Suppressor macrophage treated with lipopolysaccharide for 4 hours (primary cell): ENCODE data around the gene USP2.

Source experiments
- DNase-seq: peaks from one replicate; pipeline ENCODE4 v3.0.0-alpha.2; 2020

Gene USP2

GRCh38 chr11:119341222-119342022 is 40.1 kb downstream of the USP2 start:
- DNase-seq: no peak

DNA sequence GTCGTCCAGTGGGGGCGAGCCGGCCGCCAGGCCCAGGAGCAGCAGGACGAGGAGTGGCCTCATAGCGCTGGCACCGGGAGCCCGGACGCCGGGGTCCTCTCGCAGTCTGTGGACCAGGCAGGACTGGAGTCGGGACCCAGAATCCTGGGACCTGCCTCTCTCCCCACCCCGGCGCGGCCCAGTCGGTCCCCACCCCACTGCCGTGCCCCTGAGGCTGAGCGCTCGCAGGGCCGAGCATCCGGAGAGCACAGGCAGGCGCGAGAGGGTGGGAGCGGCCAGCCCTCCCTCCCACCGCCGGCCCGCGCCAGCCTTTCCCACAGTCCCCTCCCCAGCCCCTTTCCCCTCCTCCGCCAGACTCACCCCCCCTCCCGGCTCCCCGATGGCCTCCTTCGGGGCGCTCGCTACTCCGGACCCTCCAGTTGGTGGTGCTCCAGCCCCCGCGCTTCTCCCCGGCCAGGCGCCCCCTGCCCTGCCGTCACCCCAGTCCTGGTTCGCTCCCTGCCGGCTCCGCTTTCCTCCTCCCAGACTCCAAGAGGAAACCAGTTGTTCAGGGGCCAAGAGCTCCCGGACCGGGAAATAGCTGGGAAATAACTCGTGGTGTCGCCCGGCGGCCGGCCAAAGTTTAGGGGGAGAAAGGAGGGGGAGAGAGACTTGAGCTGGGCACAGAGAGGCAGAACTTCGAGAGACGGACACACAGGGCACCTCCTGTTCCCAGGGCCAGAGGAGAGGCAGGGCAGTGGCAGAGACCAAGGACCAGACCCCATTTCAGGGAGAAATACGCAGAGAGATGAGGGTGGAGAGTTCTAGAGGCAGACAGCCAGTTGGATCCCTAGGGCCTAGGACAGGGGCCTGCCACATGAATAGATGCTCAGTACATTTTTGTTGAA is 40.9 kb downstream of the USP2 start, which contains the start of gene C1QTNF5:
Gene C1QTNF5, minus strand, starts transcription at position 549 of the 887 bp plus-strand sequence. Its CDS starts 486 bp downstream, at position 63.
- no peak for DNase-seq

GRCh38 chr11:119339589-119340334 is 41.7 kb downstream of the USP2 start:
- DNase-seq: peak; percentile 70

GRCh38 chr11:119338965-119339588 is 42.4 kb downstream of the USP2 start:
- DNase-seq: no peak

- DNase-seq: peak; percentile 77
Measured at GRCh38 chr11:119338318-119338890, 43.1 kb downstream of the USP2 start.

DNA sequence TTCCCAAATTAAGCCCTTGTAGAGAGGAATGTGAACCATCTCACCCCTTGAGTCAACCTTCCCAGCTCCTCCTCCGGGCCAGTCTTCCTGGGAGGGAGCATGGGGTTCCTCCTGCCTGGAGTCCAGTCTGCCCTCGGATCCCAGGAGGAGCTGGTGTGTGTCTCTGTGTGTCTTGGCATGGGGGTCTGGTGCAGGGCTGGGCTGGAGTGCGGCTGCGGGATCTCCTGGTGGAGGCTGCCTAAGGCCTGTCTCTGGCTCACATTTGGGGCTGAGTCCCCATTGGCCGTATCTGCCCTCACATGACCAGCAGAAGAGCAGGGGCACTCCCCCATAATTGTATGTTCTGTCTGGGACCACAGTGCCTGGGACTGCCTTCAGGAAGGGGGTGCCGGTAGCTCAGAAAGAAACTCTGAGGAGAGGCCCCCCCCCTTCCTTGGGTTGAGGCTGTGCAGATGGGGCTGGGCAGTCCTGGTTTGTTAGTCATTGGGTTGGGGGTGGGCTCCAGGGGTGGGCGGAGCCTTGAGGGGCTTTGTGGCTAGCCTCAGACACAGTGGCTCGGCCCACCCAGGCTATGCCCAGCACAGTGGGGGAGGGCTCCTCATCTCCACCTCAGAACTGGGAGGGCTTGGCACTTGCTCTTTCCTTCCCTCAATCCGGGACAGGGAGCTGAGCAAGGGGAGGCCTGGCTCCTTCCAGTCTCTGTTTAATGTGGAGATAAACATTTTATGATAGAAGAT is 43.7 kb downstream of the USP2 start:
- DNase-seq: no peak

DNA sequence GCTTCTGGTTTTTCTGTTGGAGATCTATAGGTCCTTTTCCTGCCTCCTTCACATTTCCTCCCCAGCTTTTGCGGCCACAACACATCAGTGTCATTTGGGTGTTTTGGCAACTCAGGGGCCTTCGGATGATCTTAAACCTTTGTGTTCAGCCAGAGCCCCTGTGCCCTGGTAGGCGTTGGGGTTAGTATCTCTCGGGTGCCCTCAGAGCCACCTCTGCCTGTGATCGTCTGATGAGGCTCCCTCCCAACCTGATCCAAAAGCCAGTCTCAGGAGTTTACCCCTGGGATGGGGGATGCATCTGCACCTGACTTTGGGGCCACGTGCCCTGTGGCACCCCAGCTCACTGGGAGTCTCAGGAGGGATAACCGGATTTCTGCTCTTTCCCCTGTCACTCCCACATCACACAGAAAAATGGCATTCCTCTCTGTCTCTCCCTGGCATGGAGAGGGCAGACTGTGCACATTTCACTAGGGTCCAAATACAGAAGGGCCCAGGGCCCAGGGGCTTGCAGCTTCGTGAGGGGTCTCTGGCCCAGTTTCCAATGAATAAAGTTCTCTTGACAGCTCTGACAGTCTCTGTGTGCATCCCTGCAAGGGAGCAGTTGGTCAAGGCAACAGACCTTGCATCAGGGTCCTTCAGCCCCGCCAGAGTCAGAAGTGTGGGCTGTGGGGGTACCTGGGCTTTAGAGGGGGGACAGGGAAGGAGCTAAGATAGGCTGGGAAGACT is 44.6 kb downstream of the USP2 start:
- DNase-seq: no peak

- DNase-seq: no peak
Measured at GRCh38 chr11:119335655-119336543, 45.6 kb downstream of the USP2 start.

GRCh38 chr11:119335091-119335654 is 46.3 kb downstream of the USP2 start:
- DNase-seq: no peak

DNA sequence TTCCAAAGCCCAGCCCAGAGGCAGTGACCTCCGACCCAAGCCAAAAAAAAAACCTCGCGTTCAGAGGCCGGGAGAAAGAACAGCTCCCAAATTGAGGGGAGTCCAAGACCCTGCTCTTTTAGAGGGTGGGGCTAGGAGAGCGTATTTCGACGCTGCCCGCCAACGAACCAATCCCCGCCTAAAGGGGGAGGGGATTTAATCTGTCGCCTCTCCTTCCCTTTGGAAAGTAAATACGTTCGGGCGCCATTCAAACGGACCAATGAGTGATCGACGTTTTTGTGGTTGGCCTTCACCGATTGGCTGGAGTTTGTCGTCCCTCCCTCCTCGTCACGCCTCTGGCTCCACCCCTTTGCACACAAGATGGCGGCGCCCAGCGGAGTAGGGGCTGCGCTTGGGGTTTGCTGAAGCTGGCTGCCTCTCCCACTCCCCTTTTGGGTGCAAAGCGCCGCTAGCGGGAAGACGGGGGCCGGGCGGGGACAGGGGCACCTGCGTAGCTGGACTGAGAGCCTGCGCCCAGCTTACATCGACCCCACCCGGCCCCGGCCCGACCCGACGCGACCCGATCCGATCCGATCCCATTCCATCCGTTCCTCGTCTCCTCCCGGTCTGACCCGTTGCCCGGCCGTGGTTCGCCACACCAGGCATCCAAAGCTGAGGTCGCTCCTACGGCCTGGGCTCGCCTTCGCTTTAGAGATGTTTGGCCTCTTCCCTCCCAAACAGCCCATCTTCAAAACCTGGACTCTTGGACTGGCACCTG is 47.1 kb downstream of the USP2 start, which contains the start of gene RNF26:
Gene RNF26, plus strand, starts transcription at position 354 of the 757 bp plus-strand sequence. CDS start 596 bp downstream, outside the sequence.
- DNase-seq: peak; percentile 98

DNA sequence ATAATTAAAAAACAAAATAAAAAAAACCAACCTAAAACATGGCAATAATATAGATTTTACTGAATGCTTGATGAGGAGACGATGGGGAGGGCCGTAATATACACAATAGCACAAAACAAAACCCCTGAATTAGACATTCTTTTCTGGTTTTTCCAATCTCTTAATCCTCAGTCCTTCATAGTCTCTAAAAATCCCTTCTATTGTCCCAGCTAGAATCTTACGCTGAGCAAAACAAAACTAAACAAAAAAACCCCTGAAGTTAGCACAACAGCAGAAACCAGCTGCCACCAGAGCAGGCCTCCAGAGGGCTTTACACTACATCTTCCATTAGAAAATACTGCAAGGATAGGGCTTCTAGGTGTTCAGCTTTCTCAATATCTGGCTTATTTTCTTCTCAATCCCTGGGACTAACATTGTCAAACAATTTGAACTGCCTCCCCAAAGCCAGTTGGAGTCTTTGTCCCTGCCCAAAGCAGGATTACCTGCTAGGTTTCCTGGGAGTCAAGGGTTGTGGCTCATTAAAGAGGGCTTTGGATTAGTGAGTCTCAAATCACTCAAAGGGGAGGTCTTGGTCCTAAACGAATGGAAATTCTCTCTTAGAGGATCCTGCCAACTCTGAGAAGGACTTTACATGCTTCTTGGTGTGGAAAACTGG is 49.3 kb downstream of the USP2 start:
- no peak for DNase-seq

- no peak for DNase-seq
Measured at GRCh38 chr11:119330237-119330636, 51.3 kb downstream of the USP2 start.

GRCh38 chr11:119329320-119329719 is 52.2 kb downstream of the USP2 start:
- DNase-seq: no peak

- no peak for DNase-seq
Measured at GRCh38 chr11:119324189-119324588, 57.3 kb downstream of the USP2 start.

DNA sequence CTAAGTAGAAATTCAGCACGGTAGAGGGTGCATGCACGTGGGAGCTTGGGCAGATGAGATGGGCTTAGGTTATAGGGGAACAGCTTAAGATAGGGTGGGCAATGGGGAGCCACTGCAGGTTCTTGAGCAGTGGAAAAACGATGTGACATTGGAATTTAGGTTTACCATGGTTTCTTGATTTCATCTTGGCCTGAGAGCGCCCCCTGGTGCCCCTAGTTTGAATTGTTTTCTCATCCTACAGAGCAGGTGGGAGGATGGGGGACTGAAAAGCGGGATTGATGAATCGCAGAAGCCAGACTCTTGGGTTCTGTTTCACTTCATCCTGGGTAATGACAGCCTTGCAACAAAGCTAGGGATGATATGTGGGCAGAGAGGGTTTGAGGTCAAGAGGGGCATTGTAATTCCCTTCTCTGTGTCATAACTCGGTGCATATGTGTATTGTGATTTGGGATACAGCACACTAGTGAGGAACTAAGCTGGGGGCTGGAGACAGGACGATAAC is 57.9 kb downstream of the USP2 start:
- DNase-seq: peak; percentile 77

- DNase-seq: no peak
Measured at GRCh38 chr11:119322921-119323531, 58.5 kb downstream of the USP2 start.

- no peak for DNase-seq
Measured at GRCh38 chr11:119322360-119322739, 59.1 kb downstream of the USP2 start.
